Activated naive CD4-positive, alpha-beta T cell treated with Interleukin-2 at 50 U/mL for 16 hours (primary cell): ENCODE measurements around the gene USP20.
"Not testable (repeated sequence)": the region's sequence is repeated elsewhere in the genome, so short reads cannot be mapped to it uniquely, and the experiment has no call there.

Source experiments
- DNase-seq: peaks from one replicate; pipeline ENCODE4 v3.0.0-alpha.2; 2020

Gene USP20

GRCh38 chr9:129835128-129835859 is at the start of gene USP20, which contains the start of gene C9orf78:
Gene USP20 (plus strand): TSS chr9:129835458. CDS start chr9:129852556, 17,098 bp downstream.
Gene C9orf78 (minus strand): TSS chr9:129835275. CDS start chr9:129835221, 54 bp downstream.
- peak; percentile 96 for DNase-seq

GRCh38 chr9:129785866-129786265 is 49.4 kb upstream of the USP20 start:
- DNase-seq: no peak

GRCh38 chr9:129786481-129786880 is 48.8 kb upstream of the USP20 start:
- DNase-seq: no peak

GRCh38 chr9:129794549-129794948 is 40.7 kb upstream of the USP20 start:
- no peak for DNase-seq

GRCh38 chr9:129796029-129796428 is 39.2 kb upstream of the USP20 start:
- not testable (repeated sequence) for DNase-seq

- no peak for DNase-seq
Observed at GRCh38 chr9:129798973-129799372, 36.3 kb upstream of the USP20 start.

GRCh38 chr9:129801504-129801903 is 33.8 kb upstream of the USP20 start:
- no peak for DNase-seq

GRCh38 chr9:129802833-129803675 is 32.2 kb upstream of the USP20 start, which contains the start of gene TOR1B:
Gene TOR1B (plus strand): TSS chr9:129803184. CDS start chr9:129803213, 29 bp downstream.
- peak; percentile 92 for DNase-seq

GRCh38 chr9:129803676-129804060 is 31.6 kb upstream of the USP20 start:
- DNase-seq: no peak

GRCh38 chr9:129806061-129806460 is 29.2 kb upstream of the USP20 start:
- no peak for DNase-seq

- no peak for DNase-seq
Observed at GRCh38 chr9:129809346-129809745, 25.9 kb upstream of the USP20 start.

GRCh38 chr9:129810116-129810515 is 25.1 kb upstream of the USP20 start:
- DNase-seq: no peak

GRCh38 chr9:129810788-129811187 is 24.5 kb upstream of the USP20 start:
- DNase-seq: no peak

GRCh38 chr9:129811967-129812363 is 23.3 kb upstream of the USP20 start:
- no peak for DNase-seq

- DNase-seq: no peak
Observed at GRCh38 chr9:129812385-129812784, 22.9 kb upstream of the USP20 start.

GRCh38 chr9:129813661-129814060 is 21.6 kb upstream of the USP20 start:
- DNase-seq: no peak

GRCh38 chr9:129814432-129815223 is 20.6 kb upstream of the USP20 start:
- DNase-seq: no peak

- no peak for DNase-seq
Observed at GRCh38 chr9:129815278-129815677, 20.0 kb upstream of the USP20 start.

- DNase-seq: no peak
Observed at GRCh38 chr9:129816501-129817435, 18.5 kb upstream of the USP20 start.

GRCh38 chr9:129822898-129823541 is 12.2 kb upstream of the USP20 start:
- DNase-seq: no peak

GRCh38 chr9:129823542-129823934 is 11.7 kb upstream of the USP20 start:
- no peak for DNase-seq
